IMR-90 (cell line): ENCODE data around the gene PLCL2. TPM values are rescaled to one million over a fixed set of nuclear protein-coding genes. Genes with fewer than 3 reads are reported as not detected.

Experiments
- ATAC-seq: fragments of 200-7000 bp; cut with Tn5 transposase; 2 replicates; pipeline ENCODE4 v1.9.1; 2020; ENCODE audit warnings: low read depth, mild to moderate bottlenecking, moderate library complexity
- BruUV-seq: library from RNA; stranded (reverse); fragments of 400-500 nt; replicated peaks from 2 replicates; lab custom pipeline; 2021; lab: Mats Ljungman, UMichigan
- CTCF ChIA-PET: fragments of 300-600 bp; formaldehyde crosslinking; extraction: SDS; loops from one replicate; lab custom pipeline; 2021; ENCODE audit warnings: antibody characterized with exemption; lab: Yijun Ruan, JAX
- POLR2A ChIA-PET: fragments of 300-600 bp; sonication (Branson Sonifier 250); formaldehyde crosslinking; loops from one replicate; lab custom pipeline; 2022; ENCODE audit warnings: antibody characterized with exemption; ENCODE audit not compliant: unreplicated experiment; lab: Charles Lee
- DNase-seq: peaks from one replicate; pipeline ENCODE4 v3.0.0; 2013
- H2AFZ ChIP-seq: replicated peaks from 2 replicates; pipeline ENCODE3; 2013; ENCODE audit warnings: low read length, mild to moderate bottlenecking; ENCODE audit not compliant: poor library complexity
- H2AK5ac ChIP-seq: 2 replicates; pipeline ENCODE4 v1.6.1; 2013; ENCODE audit warnings: low read depth, low read length, inconsistent platforms
- H2AK9ac ChIP-seq: replicated peaks from 2 replicates; pipeline ENCODE3; 2013; ENCODE audit warnings: mild to moderate bottlenecking, low read depth, low read length, moderate library complexity; ENCODE audit not compliant: poor library complexity
- H2BK120ac ChIP-seq: 2 replicates; pipeline ENCODE4 v1.6.1; 2013; ENCODE audit warnings: low read depth, low read length, inconsistent platforms
- H2BK15ac ChIP-seq: 3 replicates; pipeline ENCODE4 v1.6.1; 2013; ENCODE audit warnings: low read depth, low read length, inconsistent platforms
- H2BK20ac ChIP-seq: 2 replicates; pipeline ENCODE4 v1.6.1; 2013; ENCODE audit warnings: low read depth, mild to moderate bottlenecking, inconsistent platforms, low read length, moderate library complexity
- H2BK5ac ChIP-seq: 2 replicates; pipeline ENCODE4 v1.6.1; 2013; ENCODE audit warnings: mild to moderate bottlenecking, low read depth, low read length, inconsistent platforms; ENCODE audit not compliant: poor library complexity, severe bottlenecking
- H3K14ac ChIP-seq: replicated peaks from 2 replicates; pipeline ENCODE4 v1.6.1; 2013; ENCODE audit warnings: low read depth, low read length, inconsistent platforms
- H3K18ac ChIP-seq: 2 replicates; pipeline ENCODE4 v1.6.1; 2013; ENCODE audit warnings: low read depth, low read length, control low read depth
- H3K23ac ChIP-seq: 2 replicates; pipeline ENCODE4 v1.6.1; 2013; ENCODE audit warnings: low read depth, low read length, inconsistent platforms
- H3K27ac ChIP-seq: 2 replicates; pipeline ENCODE4 v1.5.1; 2013; ENCODE audit warnings: mild to moderate bottlenecking, control low read depth, low read length; ENCODE audit not compliant: insufficient read depth
- H3K27me3 ChIP-seq: 2 replicates; pipeline ENCODE4 v1.6.1; 2013; ENCODE audit warnings: low read length; ENCODE audit not compliant: control insufficient read depth, insufficient read depth
- H3K36me3 ChIP-seq: 2 replicates; pipeline ENCODE4 v1.6.1; 2013; ENCODE audit warnings: low read length, mixed read lengths; ENCODE audit not compliant: control insufficient read depth, insufficient read depth
- H3K4ac ChIP-seq: 2 replicates; pipeline ENCODE4 v1.6.1; 2013; ENCODE audit warnings: low read depth, low read length, inconsistent platforms
- H3K4me1 ChIP-seq: 2 replicates; pipeline ENCODE4 v1.6.1; 2013; ENCODE audit warnings: low read length, mixed read lengths; ENCODE audit not compliant: control insufficient read depth, insufficient read depth
- H3K4me2 ChIP-seq: 2 replicates; pipeline ENCODE4 v1.6.1; 2013; ENCODE audit warnings: low read depth, mild to moderate bottlenecking, control low read depth, low read length, moderate library complexity
- H3K4me3 ChIP-seq: 2 replicates; pipeline ENCODE4 v1.5.1; 2013; ENCODE audit warnings: low read depth, mild to moderate bottlenecking, control low read depth, low read length, moderate library complexity; ENCODE audit not compliant: insufficient read depth
- H3K56ac ChIP-seq: 2 replicates; pipeline ENCODE4 v1.6.1; 2013; ENCODE audit warnings: low read length, inconsistent platforms; ENCODE audit not compliant: insufficient read depth; ENCODE audit errors: extremely low read depth
- H3K79me1 ChIP-seq, 2 experiments: 2 replicates each; pipeline ENCODE4 v1.6.1; 2013; ENCODE audit warnings: low read length in 2 of 2, inconsistent platforms in 1 of 2, low read depth in 1 of 2
- H3K9ac ChIP-seq: 2 replicates; pipeline ENCODE4 v1.6.1; 2013; ENCODE audit warnings: low read depth, low read length, control low read depth
- H3K9me1 ChIP-seq: 2 replicates; pipeline ENCODE4 v1.6.1; 2013; ENCODE audit warnings: low read length, inconsistent platforms; ENCODE audit not compliant: insufficient read depth
- H3K9me3 ChIP-seq: 2 replicates; pipeline ENCODE4 v1.6.1; 2013; ENCODE audit warnings: low read length; ENCODE audit not compliant: control insufficient read depth, insufficient read depth
- H4K20me1 ChIP-seq: 2 replicates; pipeline ENCODE4 v1.6.1; 2013; ENCODE audit warnings: low read length, inconsistent platforms; ENCODE audit not compliant: insufficient read depth
- H4K5ac ChIP-seq: 2 replicates; pipeline ENCODE4 v1.6.1; 2013; ENCODE audit warnings: mild to moderate bottlenecking, low read depth, low read length, control low read depth
- H4K8ac ChIP-seq, 2 experiments: 2 replicates each; pipeline ENCODE4 v1.6.1; 2013; ENCODE audit warnings: low read depth in 2 of 2, low read length in 2 of 2, control low read depth in 1 of 2, inconsistent platforms in 1 of 2
- H4K91ac ChIP-seq: 2 replicates; pipeline ENCODE4 v1.6.1; 2013; ENCODE audit warnings: low read depth, low read length, inconsistent platforms; ENCODE audit not compliant: insufficient read depth
- CEBPB ChIP-seq: IDR thresholded peaks from 2 replicates; pipeline ENCODE4 v1.6.1; 2012; ENCODE audit warnings: low read depth, low read length, improper control_type of control experiment
- FOS ChIP-seq: fragments of 150-350 bp; IDR thresholded peaks from 2 replicates; pipeline ENCODE4 v1.6.1; 2016; ENCODE audit warnings: low read depth, low read length
- MXI1 ChIP-seq: IDR thresholded peaks from 2 replicates; pipeline ENCODE4 v1.6.1; 2012; ENCODE audit warnings: low read depth, mild to moderate bottlenecking, low read length, moderate library complexity, borderline replicate concordance
- NFE2L2 ChIP-seq: fragments of 150-350 bp; IDR thresholded peaks from 2 replicates; pipeline ENCODE4 v1.6.1; 2016; ENCODE audit warnings: low read depth, mild to moderate bottlenecking, low read length
- WGBS, 2 experiments: methylation state at CpG; one replicate each; pipeline versions ENCODE4 v1.1.5 to v1.1.7; 2013; ENCODE audit warnings: missing lambda C conversion rate in 2 of 2; ENCODE audit not compliant: insufficient read length in 1 of 2; ENCODE audit errors: extremely low coverage in 2 of 2; 5-methylcytosine and 5-hydroxymethylcytosine counted together
- dilution Hi-C: fragments of 300-500 bp; cut with HindIII; formaldehyde crosslinking; loops from one replicate; pipeline ENCODE4 v1.14.3; 2018; ENCODE audit warnings: low sequenced_read_pairs; ENCODE audit not compliant: unreplicated experiment
- in situ Hi-C: fragments of 300-500 bp; cut with MboI; formaldehyde crosslinking; loops from 3 replicates; pipeline ENCODE4 v1.14.3; 2019; ENCODE audit warnings: low sequenced_read_pairs, inconsistent platforms, mixed read lengths
- intact Hi-C: fragments of 100-400 bp; cut with micrococcal nuclease; formaldehyde crosslinking; loops from 2 replicates; pipeline ENCODE4 v1.10.0; 2022
- polyA plus RNA-seq, 3 experiments: library from polyadenylated mRNA; depleted of rRNA; stranded (reverse); fragments of >200 nt; gene quantifications; 2 replicates each; pipeline ENCODE4 v1.2.3, GENCODE V29; 2012; ENCODE audit warnings: low replicate concordance in 1 of 3
- total RNA-seq: library from RNA; depleted of rRNA; stranded (reverse); fragments of >200 nt; gene quantifications from 2 replicates; pipeline ENCODE4 v1.2.3, GENCODE V29; 2012
- TF ChIP-seq, protein P1 (sequence below): fragments of 150-350 bp; IDR thresholded peaks from 2 replicates; pipeline ENCODE4 v1.6.1; 2016; ENCODE audit warnings: low read depth, mild to moderate bottlenecking, low read length, moderate library complexity, borderline replicate concordance

PLCL2 gene
- total and polyA plus RNA-seq, 2 of the 4 experiments (the other 2 are of a cell fraction) = 0.92 to 3.8 TPM

DNA sequence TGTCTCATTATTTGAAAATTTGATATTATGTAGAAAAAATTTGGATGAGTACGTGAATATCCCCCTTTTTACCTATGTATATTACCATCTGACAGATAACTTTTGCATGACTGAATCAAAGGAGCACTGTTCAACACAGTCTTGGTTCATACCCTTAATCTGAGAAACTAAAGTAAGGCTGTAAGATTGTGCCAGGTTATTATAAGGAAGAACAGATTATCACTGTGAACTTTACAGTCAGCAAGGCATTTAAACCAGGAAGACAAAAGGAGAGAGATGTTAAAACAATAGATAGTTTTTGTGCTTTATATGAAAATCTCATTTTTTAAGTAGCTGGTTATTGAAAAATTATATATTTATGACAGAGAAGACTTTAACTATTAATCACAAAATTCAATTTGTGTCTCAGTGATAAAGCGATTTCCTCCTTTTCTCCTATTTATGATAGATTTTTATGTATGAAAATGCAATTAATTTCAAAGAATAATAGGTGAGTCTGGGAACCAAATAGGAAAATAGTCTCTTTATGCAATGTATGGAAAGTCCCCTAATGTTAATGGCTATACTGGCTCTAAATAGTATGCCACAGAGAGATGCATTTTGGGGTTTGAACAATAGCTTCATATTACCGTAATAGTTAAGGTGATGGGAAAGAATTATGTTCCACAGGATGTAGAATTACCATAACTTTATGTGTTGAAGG is 33.4 kb downstream of the PLCL2 start:
- no peak overlapping the region for H3K4me3 ChIP-seq
- H3K18ac ChIP-seq = no peak overlapping the region
- H3K4ac ChIP-seq = no peak overlapping the region
- no peaks in the 10 kb centered on the region for H3K9me3 ChIP-seq
- H2AK5ac ChIP-seq = no peak overlapping the region
- no peaks in the 10 kb centered on the region for H3K4me1 ChIP-seq
- no peak overlapping the region for H3K4me2 ChIP-seq
- H4K91ac ChIP-seq = no peak overlapping the region
- no peak for DNase-seq
- H2BK20ac ChIP-seq = no peak overlapping the region
- H3K36me3 ChIP-seq = no peaks in the 10 kb centered on the region
- BruUV-seq = no TSS peak
- no peak overlapping the region for H3K27ac ChIP-seq
- H2AFZ ChIP-seq = no peak overlapping the region
- in situ Hi-C loops = no loop called here
- 0 out of 2 replicates have a peak, but pooled peaks cover 3% of the 10 kb centered on the region for H3K9me1 ChIP-seq
- ChIA-PET POLR2A (no interaction called here), CTCF (interaction anchor here (1.0 kb wide), 1 partner anchor 20 kb away, joined by 3 read pairs; no protein-coding TSS in a partner anchor)
- intact Hi-C loops = loop anchor here (5.0 kb wide), 1 partner anchor 644 kb away; no protein-coding TSS in a partner anchor
- no peak overlapping the region for H2BK5ac ChIP-seq
- H3K23ac ChIP-seq = no peak overlapping the region
- no peak overlapping the region for H2BK15ac ChIP-seq
- H4K8ac ChIP-seq = no peak overlapping the region
- WGBS, 2 experiments = no CpG with 5 or more reads among the region's 3 CpGs
- H3K14ac ChIP-seq = no peak overlapping the region
- dilution Hi-C loops = no loop called here
- no peaks in the 10 kb centered on the region for H3K27me3 ChIP-seq
- TF ChIP-seq CEBPB (no peak), MXI1 (no peak), FOS (no peak), NFE2L2 (no peak)
- TF ChIP-seq, protein P1, sequence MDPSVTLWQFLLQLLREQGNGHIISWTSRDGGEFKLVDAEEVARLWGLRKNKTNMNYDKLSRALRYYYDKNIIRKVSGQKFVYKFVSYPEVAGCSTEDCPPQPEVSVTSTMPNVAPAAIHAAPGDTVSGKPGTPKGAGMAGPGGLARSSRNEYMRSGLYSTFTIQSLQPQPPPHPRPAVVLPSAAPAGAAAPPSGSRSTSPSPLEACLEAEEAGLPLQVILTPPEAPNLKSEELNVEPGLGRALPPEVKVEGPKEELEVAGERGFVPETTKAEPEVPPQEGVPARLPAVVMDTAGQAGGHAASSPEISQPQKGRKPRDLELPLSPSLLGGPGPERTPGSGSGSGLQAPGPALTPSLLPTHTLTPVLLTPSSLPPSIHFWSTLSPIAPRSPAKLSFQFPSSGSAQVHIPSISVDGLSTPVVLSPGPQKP = no peak
- ATAC-seq = no peak
- no peak overlapping the region for H2AK9ac ChIP-seq
- no peak overlapping the region for H4K5ac ChIP-seq
- H2BK120ac ChIP-seq = no peak overlapping the region
- 0 out of 2 replicates have a peak, but pooled peaks cover 5% of the 10 kb centered on the region for H4K20me1 ChIP-seq
- no peak overlapping the region for H3K9ac ChIP-seq
- no peak overlapping the region for H3K56ac ChIP-seq
- no peaks in the 10 kb centered on the region for H3K79me1 ChIP-seq
